NCI-H82 treated with DMSO at 0.1 percent for 48 hours (cell line): ENCODE results near the gene LTB4R2.
A peak's percentile ranks its signal among the peaks of the same experiment; 100 is the strongest.

Experiments
- DNase-seq: peaks from one replicate; lab custom pipeline; 2025; ENCODE audit not compliant: unreplicated experiment; lab: John Stamatoyannopoulos, UW

Gene LTB4R2

GRCh38 chr14:24298892-24299254, 11.1 kb upstream of the LTB4R2 start:
- DNase-seq = no peak

DNA sequence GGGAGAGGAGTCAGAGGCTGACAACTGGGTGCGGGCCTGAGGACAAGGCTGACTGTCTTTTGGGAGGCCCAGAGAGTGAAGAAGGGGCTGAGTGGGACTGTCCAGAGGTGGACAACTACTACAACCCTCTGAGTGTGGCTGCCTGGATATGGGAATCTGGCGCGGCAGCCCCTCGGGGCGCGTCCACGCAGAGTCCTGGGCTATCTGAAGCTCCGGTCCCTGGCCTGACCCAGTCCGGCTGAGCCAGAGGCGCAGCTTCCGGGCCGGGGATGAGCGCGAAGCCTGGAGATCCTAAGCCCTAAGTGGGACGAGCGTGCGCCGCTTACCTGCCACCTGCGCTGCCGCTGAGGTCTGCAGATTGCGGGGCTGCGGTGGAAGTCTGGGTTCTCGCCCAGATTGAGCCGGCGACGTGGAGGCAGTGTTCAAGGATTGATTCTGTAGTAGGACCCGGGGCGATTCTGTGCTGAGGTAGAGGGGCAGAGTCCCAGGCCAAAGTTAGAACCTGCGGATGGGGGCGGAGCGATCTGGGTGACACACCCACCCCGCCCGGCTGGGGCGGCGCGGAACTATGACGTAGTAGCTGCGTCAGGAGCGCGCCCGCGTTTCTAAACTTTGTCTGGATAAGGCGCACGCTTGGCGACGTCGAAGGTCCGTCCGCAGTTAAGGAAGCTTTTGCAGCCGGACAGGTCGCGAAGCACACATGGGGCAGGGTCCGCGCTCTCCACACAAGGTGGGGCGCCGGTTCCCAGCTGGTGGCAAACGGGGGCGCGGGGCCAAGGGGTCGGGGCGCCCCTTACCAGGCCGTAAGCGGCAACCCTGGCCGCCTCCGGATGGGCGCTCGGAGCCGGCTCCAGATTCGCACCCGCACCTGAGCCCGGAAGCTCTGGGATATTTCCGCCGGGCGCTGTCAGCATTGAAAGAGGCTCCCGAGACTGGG, 10.4 kb upstream of the LTB4R2 start, which contains the start of the genes DHRS1 and NOP9:
Gene DHRS1, minus strand, starts transcription at position 526 of the 937 bp plus-strand sequence. CDS start 674 bp downstream, outside the sequence.
Gene NOP9, plus strand, starts transcription at position 596 of the 937 bp plus-strand sequence. Its CDS starts 105 bp downstream, at position 701.
- peak; percentile 51 for DNase-seq

DNA sequence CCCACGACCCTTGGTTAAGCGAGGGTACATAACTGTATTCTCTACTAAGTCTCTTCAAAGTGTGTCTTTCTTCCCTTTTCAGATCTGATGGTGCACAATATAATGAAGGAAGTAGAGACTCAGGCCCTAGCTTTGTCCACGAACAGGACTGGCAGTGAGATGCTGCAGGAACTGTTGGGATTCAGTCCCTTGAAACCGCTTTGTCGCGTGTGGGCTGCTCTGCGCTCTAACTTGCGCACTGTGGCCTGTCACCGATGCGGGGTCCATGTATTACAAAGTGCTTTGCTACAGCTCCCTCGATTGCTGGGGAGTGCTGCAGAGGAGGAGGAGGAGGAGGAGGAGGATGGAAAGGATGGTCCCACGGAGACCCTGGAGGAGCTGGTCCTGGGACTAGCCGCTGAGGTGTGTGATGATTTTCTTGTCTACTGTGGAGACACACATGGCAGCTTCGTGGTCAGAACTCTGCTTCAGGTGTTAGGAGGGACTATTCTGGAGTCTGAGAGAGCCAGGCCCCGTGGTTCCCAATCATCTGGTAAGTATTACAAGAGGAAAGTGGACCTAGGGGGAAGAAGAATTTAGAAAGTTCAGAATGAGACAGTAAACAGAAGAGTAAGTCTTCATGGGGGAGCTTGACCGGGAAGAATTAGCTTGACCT, 9.5 kb upstream of the LTB4R2 start:
- no peak for DNase-seq

GRCh38 chr14:24304019-24304387, 5.9 kb upstream of the LTB4R2 start:
- DNase-seq = no peak

- no peak for DNase-seq
Measured at GRCh38 chr14:24307156-24307574, 2.8 kb upstream of the LTB4R2 start.

- DNase-seq = no peak
Measured at GRCh38 chr14:24307575-24308341, 2.2 kb upstream of the LTB4R2 start, which contains the start of gene CIDEB. TSS of gene CIDEB (minus strand) at chr14:24307977. CDS start at chr14:24307858, 119 bp downstream.

GRCh38 chr14:24308342-24309124, 1.4 kb upstream of the LTB4R2 start:
- DNase-seq = no peak

DNA sequence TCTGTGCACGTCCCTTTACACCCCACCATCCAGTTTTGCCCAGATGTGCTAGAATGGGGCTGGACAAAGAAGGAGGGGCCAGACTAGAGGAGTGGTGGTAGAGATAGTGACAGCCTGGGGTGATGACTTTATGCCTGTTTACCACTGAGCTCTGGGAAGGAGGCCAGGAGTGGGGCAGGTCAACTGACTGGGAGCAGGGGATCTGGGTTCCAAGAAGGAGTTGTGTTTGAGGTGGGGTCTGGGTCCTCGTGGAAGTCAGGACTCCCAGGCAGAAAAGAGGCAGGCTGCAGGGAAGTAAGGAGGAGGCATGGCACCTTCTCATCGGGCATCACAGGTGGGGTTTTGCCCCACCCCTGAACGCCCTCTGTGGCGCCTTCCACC, 315 bp downstream of the LTB4R2 start:
- DNase-seq = no peak

- no peak for DNase-seq
Measured at GRCh38 chr14:24310646-24311604, 985 bp downstream of the LTB4R2 start, which contains the start of gene LTB4R. TSS of gene LTB4R (plus strand) at chr14:24311502. CDS start at chr14:24315652, 4,150 bp downstream.

GRCh38 chr14:24311837-24312615, 2.1 kb downstream of the LTB4R2 start:
- no peak for DNase-seq

DNA sequence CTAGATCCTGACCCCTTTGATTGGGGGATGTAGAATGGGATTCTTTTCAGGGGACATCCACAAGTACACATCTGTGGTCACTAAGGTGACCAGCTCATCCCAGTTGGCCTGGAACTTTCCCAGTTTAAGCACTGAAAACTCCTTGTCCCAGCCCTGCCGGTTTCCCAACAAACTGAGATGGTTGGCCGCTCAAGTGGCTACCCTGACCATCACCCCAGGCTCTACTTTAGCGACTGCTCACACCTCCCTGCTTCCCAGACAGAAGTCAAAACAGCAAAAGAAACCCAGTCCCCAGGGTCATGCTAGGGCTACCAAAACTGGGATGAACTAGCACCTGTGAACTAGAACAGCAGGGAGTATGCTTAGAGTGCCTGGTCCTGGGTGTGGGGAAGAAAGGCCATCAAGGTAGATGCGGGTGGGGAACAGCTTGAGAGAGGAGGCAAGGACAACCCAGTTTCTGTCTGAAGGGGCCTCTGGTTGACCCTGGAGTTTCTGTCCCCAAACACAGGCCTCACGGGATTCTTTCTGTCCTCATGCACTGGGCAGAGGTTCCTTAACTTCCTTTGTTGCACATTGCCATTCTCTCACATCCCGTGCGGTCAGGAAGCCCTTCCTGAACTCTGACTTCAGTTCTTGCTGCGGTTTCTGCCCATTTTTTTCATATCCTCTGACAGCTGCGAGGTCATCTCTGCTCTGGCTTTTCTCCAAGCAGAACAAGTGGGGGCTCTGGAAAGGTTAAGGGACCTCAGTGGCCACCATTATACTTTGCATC, 3.0 kb downstream of the LTB4R2 start:
- DNase-seq = no peak

DNA sequence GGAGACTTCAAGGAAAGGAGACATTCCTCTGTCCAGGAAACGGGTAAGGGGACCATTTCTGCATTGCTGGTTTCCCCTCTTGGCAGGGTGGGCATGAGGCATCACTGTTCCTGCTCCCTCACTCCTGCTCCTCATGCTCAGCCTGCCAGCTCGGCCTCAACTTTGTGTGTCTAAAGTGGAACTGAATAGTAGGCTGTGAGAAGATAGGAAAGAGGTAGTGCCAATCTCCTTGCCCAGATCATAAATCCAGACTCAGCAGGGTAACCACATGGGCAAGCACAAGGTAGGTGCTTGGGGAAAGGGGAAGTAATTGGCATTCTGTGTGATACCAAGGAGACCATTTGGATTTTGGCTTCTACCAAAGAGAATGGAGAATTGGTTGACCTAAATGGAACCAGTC, 4.0 kb downstream of the LTB4R2 start:
- DNase-seq = no peak

DNA sequence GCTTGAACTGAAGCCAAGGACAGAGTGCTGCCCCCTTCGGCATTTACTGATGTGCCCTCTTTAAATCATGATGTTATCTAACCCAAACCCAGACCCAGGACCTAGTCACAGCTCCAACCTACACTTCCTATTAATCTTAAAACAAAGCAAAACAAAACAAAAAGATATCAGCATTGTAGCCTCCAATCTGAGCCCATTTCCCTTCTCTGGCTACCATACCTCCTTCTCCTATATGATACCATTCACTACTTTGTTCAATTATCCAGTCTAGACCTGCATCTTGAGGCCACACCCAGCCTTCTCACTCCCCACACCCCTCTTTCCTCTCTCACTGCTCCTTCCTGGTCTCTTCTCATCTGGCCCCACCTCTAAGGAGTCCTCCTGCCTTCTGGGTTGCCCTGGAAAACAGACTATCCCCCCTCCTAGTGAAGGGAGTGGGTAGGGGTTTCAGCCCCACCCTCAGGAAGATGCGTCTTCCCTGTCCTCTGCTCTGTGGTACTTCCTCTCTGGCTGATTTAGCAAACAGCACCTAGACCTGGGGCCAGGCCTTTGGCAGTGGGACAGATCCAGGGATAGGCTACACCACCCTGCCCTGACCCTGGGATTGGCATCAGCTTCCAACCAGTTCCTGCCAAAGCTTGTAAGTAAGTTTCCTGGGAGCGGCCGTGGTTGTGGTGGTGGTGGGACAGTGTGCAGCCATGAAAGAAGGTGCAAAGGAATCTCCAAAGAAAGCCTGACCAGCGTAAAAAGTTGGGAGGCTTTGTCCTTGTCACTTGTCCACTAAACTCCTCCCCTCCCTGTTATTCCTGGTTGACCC, 4.6 kb downstream of the LTB4R2 start:
- no peak for DNase-seq

DNA sequence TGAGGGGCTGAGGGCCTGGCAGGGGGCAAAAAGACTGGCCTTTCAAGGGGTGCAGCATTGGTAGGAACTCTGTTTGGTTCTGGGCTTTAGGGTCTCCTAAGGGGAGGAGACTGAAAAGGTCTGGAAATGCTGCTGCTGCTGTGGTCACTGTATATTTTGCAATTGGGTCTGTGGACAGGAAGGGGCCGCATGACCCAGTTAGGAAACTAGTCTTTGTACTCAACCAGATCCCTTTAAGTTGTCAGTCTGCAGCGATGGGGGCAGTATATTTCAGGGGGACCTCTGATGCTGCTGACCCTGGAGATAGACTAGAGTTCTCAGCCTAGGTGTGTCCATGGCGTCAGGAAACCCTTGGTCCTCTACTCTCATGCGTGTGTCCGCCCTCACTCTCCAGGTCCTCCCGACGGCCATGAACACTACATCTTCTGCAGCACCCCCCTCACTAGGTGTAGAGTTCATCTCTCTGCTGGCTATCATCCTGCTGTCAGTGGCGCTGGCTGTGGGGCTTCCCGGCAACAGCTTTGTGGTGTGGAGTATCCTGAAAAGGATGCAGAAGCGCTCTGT, 5.4 kb downstream of the LTB4R2 start:
- DNase-seq = no peak

- DNase-seq = no peak
Measured at GRCh38 chr14:24315807-24316596, 6.1 kb downstream of the LTB4R2 start.

GRCh38 chr14:24316597-24316950, 6.6 kb downstream of the LTB4R2 start:
- DNase-seq = no peak
